Mesendoderm (in vitro differentiated cells): ENCODE data around the gene DGCR6.
"Not testable (repeated sequence)": the region's sequence is repeated elsewhere in the genome, so short reads cannot be mapped to it uniquely, and the experiment has no call there.

ENCODE experiments used
- DNase-seq: peaks from one replicate; pipeline ENCODE4 v3.0.0; 2013
- H2AK5ac ChIP-seq: 2 replicates; pipeline ENCODE4 v1.6.1; 2013; ENCODE audit warnings: low read length, inconsistent platforms
- H2BK120ac ChIP-seq: 2 replicates; pipeline ENCODE4 v1.6.1; 2013; ENCODE audit warnings: low read depth, mild to moderate bottlenecking, low read length, moderate library complexity, mixed read lengths
- H2BK15ac ChIP-seq: replicated peaks from 2 replicates; pipeline ENCODE4 v1.6.1; 2013; ENCODE audit warnings: low read depth, mild to moderate bottlenecking, moderate library complexity
- H2BK5ac ChIP-seq: 2 replicates; pipeline ENCODE4 v1.6.1; 2013; ENCODE audit warnings: low read length, inconsistent platforms
- H3K18ac ChIP-seq: 2 replicates; pipeline ENCODE4 v1.6.1; 2013; ENCODE audit warnings: mild to moderate bottlenecking, low read length, mixed read lengths
- H3K23ac ChIP-seq: one replicate; pipeline ENCODE4 v1.6.1; 2013; ENCODE audit warnings: low read length
- H3K27ac ChIP-seq: 2 replicates; pipeline ENCODE4 v1.5.1; 2013; ENCODE audit warnings: low read depth, mild to moderate bottlenecking, inconsistent platforms, low read length, moderate library complexity
- H3K27me3 ChIP-seq: 2 replicates; pipeline ENCODE4 v1.6.1; 2013; ENCODE audit warnings: low read length, control low read depth, mild to moderate bottlenecking, inconsistent platforms; ENCODE audit not compliant: insufficient read depth, poor library complexity
- H3K36me3 ChIP-seq: 2 replicates; pipeline ENCODE4 v1.6.1; 2013; ENCODE audit warnings: low read length, inconsistent platforms; ENCODE audit not compliant: control insufficient read depth, insufficient read depth
- H3K4ac ChIP-seq: one replicate; pipeline ENCODE4 v1.6.1; 2013; ENCODE audit warnings: low read depth, mild to moderate bottlenecking, low read length, moderate library complexity
- H3K4me1 ChIP-seq: 2 replicates; pipeline ENCODE4 v1.6.1; 2013; ENCODE audit warnings: low read depth, low read length, inconsistent platforms; ENCODE audit not compliant: control insufficient read depth
- H3K4me2 ChIP-seq: 2 replicates; pipeline ENCODE4 v1.6.1; 2013; ENCODE audit warnings: low read length
- H3K4me3 ChIP-seq: 2 replicates; pipeline ENCODE4 v1.5.1; 2013; ENCODE audit warnings: mild to moderate bottlenecking, low read length
- H3K56ac ChIP-seq: one replicate; pipeline ENCODE4 v1.6.1; 2013; ENCODE audit warnings: low read length
- H3K79me1 ChIP-seq: 2 replicates; pipeline ENCODE4 v1.6.1; 2013; ENCODE audit warnings: low read length, inconsistent platforms
- H3K79me2 ChIP-seq: 2 replicates; pipeline ENCODE4 v1.6.1; 2013; ENCODE audit warnings: mild to moderate bottlenecking, low read length; ENCODE audit not compliant: control insufficient read depth, insufficient read depth
- H3K9ac ChIP-seq: 2 replicates; pipeline ENCODE4 v1.6.1; 2013; ENCODE audit warnings: low read length, inconsistent platforms
- H4K5ac ChIP-seq: one replicate; pipeline ENCODE4 v1.6.1; 2013; ENCODE audit warnings: low read length
- H4K8ac ChIP-seq: one replicate; pipeline ENCODE4 v1.6.1; 2013; ENCODE audit warnings: low read depth, mild to moderate bottlenecking, control low read depth, low read length, moderate library complexity
- WGBS: extraction: QIAGEN DNeasy Blood & Tissue Kit; methylation state at CpG from one replicate; pipeline ENCODE4 v1.1.7; 2013; ENCODE audit warnings: low lambda C conversion rate, missing lambda C conversion rate; ENCODE audit not compliant: insufficient coverage; ENCODE audit errors: extremely low coverage; 5-methylcytosine and 5-hydroxymethylcytosine counted together

Gene DGCR6

DNA sequence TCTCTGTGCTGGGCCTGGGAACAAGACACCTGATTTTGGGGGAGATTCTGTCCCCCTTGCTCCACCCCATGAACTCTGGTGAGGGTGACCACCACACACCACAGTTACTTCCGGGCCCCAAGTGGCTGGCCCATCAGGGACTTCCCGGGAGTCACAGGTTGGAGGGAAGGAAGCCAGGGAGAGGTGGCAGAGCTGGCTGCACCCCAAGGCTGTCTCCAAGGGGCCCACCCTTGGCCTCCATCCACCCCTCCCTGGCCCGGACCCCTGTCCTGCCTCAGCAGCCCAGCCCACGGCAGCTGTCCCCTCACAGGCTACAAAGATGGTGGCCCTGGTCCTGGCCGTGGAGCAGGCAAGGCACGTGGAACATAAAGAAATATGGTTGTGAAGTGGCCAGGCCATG lies 53.1 kb downstream of the DGCR6 start:
- H3K27ac ChIP-seq, H3K23ac ChIP-seq, H3K9ac ChIP-seq, H2BK120ac ChIP-seq, H3K27me3 ChIP-seq, H2BK15ac ChIP-seq, H2AK5ac ChIP-seq, H3K4me2 ChIP-seq, DNase-seq, H3K79me1 ChIP-seq, H4K8ac ChIP-seq, H3K4ac ChIP-seq, H2BK5ac ChIP-seq, H3K4me1 ChIP-seq, H3K36me3 ChIP-seq, H3K18ac ChIP-seq, H3K79me2 ChIP-seq, H3K56ac ChIP-seq, H3K4me3 ChIP-seq, H4K5ac ChIP-seq: not testable (repeated sequence)
- WGBS: no CpG with 5 or more reads among the region's 6 CpGs

DNA sequence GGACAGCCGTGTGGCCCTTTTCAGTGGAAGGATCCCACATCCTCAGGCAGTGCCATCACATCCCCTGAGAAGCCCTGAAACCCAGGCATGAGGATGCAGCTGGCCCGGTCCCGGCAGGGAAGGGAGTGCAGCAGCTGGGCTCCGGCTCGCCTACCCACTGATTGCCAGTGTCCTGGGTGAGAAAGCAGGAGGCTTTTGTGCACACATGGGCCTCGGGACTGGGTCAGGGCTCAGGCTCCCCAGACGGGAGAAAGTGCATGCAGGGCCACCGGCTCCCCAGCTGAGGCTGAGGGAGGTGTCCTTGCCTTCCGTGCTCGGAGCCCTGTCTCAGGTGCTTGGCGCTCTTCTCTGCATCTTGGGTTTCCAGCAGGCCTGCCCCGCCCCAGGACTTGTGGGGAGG lies 53.6 kb downstream of the DGCR6 start:
- DNase-seq, H2BK5ac ChIP-seq, H3K9ac ChIP-seq, H2AK5ac ChIP-seq, H2BK120ac ChIP-seq, H3K27me3 ChIP-seq, H4K5ac ChIP-seq, H3K56ac ChIP-seq, H3K4ac ChIP-seq, H3K4me2 ChIP-seq, H2BK15ac ChIP-seq, H3K79me2 ChIP-seq, H4K8ac ChIP-seq, H3K36me3 ChIP-seq, H3K4me1 ChIP-seq, H3K27ac ChIP-seq, H3K23ac ChIP-seq, H3K79me1 ChIP-seq, H3K4me3 ChIP-seq, H3K18ac ChIP-seq: not testable (repeated sequence)
- WGBS: no CpG with 5 or more reads among the region's 12 CpGs

DNA sequence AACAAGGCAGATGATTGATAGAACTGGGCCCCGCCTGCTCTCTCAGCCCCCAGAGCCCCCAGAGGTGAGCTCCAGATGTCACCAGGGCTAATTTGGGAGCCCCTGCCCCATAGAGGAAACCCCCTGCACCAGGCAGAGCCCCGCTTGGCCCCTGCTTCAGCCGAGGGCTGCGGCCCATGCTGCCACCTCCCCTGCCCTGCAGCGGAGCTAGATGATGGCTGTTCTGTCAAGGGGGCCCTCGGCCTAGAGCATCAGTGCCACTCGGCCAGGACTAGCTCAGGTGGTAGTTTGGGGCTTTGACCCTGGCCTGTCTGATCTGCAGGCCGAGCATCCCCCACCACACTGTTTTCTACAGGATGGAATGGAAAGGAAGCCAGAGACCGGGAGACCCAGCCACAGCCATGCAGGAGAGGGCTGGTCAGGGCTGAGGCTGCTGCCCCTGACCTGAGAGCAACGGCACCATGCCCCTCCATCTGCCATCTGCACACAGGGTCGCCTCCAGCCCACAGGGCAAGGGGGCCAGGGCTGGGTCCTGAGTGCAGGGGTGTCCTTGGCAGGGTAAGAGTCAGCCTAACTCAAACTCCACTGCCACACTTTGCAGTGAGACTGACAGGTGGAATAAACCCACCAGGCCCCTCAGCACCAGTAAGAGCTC lies 54.2 kb downstream of the DGCR6 start:
- H3K9ac ChIP-seq, H2BK5ac ChIP-seq, H3K4ac ChIP-seq, H3K27me3 ChIP-seq, H3K23ac ChIP-seq, H3K79me1 ChIP-seq, H3K4me3 ChIP-seq, H3K56ac ChIP-seq, H2AK5ac ChIP-seq, H2BK120ac ChIP-seq, H3K4me1 ChIP-seq, H4K8ac ChIP-seq, H2BK15ac ChIP-seq, H3K4me2 ChIP-seq, H3K27ac ChIP-seq, H3K79me2 ChIP-seq, H4K5ac ChIP-seq, DNase-seq, H3K18ac ChIP-seq, H3K36me3 ChIP-seq: not testable (repeated sequence)
- WGBS: no CpG with 5 or more reads among the region's 11 CpGs

DNA sequence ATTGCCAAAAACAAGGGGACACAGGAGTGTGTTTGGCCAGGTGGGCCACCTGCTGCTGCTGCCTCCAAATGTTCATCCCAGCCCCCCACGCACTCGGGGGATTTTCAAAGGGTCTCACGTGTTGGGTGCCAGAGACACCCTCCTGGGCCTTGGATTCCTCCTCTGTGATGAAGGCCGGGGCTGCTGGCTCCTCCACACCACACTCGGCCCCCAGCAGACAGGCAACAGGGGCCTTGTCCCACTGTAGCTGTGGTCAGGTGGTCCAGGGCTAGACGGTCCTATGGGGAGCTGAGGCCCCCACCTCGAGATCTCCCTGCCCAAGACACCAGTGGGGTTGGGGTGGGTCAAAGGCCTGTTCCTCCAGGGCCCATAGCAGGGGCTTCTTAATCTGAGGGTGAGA lies 55.1 kb downstream of the DGCR6 start:
- DNase-seq, H2BK5ac ChIP-seq, H3K79me1 ChIP-seq, H3K27ac ChIP-seq, H3K4me1 ChIP-seq, H2BK15ac ChIP-seq, H4K8ac ChIP-seq, H3K56ac ChIP-seq, H3K23ac ChIP-seq, H4K5ac ChIP-seq, H3K36me3 ChIP-seq, H3K79me2 ChIP-seq, H3K18ac ChIP-seq, H3K9ac ChIP-seq, H3K4me3 ChIP-seq, H2AK5ac ChIP-seq, H3K27me3 ChIP-seq, H2BK120ac ChIP-seq, H3K4me2 ChIP-seq, H3K4ac ChIP-seq: not testable (repeated sequence)
- no CpG with 5 or more reads among the region's 7 CpGs for WGBS
